ELR (cell line): ENCODE data around the gene USP3.

ENCODE experiments used
- DNase-seq: peaks from one replicate; pipeline ENCODE4 v3.0.0-alpha.2; 2015; ENCODE audit warnings: low read depth

USP3 gene

DNA sequence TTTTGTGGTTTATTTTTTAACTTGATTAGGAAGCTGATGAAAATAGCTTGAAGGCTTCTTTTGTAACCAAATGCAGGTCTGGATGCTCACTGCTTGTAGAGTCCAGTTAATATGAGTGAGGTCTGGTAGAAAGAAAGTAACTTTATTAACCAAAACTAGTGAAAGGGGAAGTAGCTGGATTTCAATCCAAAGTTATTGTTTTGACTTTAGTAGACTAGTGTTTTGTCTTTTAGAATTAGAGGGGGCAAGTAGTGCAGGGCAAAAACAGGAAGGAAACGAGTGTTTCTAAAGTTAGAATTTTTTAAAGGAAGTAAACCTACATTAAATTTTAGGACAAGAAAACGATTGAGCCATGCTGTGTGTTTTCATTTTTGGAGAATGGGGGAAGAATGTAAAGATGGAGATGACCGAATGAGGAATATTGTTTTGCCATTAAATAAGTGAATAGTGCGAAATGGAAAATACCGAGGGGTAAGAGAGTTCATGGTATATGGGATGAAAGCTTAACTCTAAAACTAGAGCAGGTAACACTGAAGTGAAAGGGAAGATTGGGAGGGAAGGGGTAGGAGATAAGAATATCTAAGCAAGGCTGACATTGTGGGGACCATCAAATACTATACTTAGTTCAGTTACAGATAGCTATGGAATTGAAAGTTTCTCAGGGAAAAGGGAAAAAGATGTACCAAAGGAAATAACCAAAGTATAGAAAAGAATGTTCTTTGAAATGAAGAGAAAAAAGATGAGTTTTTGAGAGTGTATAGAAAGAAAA, 40.0 kb downstream of the USP3 start:
- DNase-seq: no peak

DNA sequence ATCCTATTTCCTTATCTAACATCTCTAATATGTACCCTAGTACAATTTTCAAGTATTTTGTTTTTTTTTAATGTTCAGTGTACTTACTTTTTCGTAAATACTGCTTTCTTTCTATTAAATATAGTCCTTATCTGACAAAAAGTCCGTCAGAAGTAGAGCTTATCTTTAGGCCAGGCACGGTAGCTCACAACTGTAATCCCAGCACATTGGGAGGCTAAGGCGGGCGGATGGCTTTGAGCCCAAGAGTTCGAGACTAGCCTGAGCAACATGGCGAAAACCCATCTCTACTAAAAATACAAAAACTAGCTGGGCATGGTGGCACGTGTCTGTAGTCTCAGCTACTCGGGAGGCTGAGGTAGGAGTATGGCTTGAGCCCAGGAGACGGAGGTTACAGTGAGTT, 41.1 kb downstream of the USP3 start:
- DNase-seq: no peak

DNA sequence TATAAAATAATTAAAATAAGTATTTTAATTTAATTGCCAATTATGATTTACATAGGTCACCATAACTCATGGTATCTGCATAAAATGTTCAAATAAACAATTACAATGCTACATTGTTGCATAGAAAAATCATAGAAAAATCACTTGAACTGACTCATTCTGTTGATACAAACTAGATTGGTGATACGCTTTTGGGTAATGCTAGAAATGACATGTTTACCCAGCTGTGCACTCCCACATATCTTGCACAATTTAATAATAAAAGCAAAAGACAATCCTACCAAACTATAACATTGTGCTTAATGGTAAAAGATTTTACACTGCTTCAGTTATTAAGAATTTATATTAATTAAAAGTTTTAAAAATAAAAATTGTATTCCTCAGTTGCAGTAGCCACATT, 47.0 kb downstream of the USP3 start:
- peak; percentile 53 for DNase-seq

DNA sequence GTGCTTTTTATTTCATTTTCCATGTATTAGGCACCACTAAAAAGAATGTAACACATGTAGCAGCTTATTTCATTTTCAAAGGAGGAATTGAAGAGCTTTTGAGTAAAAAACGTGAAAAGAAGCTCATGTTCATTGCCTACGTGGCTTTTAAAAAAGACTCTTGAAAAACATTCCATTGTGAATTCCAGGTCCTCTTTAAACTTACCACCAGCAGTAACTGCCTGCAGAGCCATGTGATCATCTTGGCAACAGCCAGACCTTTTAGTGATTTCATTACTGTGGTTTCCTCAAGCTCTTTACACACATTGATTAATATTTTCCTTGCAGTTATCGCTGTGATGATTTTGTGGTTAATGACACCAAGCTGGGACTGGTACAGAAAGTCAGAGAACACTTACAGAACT, 49.0 kb downstream of the USP3 start:
- DNase-seq: peak; percentile 71

DNA sequence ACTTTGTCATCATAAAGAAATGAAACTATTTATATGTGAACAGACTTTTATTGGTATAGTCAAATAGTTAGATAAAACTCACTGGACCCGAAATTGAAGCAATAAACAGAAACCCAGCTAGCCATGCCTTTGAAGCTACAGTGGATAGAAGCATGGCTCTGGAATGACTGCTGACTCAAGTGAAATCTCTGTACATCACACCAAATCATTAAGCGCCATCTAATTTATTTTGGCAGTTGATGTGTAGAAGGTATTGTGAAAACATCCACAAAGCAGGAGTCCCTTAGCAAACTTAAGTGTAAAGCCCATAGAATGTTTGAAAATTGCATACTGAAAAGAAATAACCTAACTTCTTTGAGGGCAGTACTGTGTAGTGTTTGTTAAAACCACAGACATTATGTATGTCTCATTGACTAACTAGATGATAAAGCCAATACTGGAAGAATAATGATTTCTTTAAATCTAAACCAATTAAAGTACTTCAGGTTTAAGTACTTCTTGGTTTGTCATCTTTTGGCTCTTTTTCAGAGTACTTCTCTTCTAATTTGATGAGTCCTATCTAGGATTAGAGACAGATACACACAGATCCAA, 50.0 kb downstream of the USP3 start:
- no peak for DNase-seq

DNA sequence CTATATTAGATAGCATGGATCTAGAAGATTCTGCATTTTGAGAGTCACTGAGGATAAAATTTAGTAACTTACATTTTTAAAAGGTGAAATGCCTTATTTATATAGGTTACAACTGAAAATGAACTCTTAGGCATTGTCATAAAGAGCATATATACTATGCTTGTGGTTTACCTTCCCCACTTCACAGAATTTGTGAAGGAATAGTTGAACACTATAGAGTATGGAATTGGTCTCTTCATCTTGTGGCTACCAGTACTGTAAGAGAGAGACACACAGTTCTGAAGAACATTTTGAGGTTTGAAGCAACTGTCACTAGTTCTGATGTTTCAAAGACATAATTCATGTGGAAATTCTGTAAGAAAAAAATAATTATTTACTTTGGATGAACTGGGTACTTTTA, 51.1 kb downstream of the USP3 start:
- DNase-seq: no peak

DNA sequence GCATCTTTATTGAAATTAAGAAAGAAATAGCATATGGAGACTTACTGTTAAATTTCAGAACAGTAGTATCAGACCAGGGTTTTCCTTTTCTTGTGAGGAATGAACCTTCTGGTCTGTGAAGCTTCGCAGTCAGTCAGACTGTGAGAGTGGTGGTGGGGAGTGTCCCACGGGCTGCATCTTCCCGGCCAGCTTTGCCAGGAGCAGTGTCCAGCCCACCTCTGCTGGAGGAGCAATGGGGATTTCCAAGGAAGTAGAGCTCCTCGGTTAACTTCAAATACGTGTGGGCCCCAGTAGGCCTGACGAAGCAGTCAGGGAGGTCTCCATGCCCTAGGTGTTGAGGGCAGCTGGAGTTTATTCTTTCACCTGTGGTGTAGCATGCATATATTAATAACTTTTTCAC, 51.9 kb downstream of the USP3 start:
- DNase-seq: no peak

DNA sequence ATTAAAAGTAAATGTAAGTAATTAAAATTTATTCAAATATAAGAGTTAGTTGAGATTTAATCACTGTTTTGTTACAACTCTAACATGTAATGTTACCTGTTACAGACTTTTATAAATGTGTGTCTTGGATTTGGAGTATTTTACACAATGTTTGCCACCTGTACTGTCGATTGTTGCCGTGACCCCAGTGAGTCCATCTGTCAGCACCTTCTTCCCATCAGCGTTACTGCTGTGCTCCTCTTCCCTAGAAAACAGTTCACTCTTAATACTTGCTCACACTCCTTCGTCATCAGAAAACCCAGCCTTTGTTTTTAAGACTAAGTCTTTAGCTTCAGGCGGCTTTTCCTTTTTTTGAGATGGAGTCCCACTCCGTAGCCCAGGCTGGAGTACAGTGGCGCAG, 52.3 kb downstream of the USP3 start:
- no peak for DNase-seq

DNA sequence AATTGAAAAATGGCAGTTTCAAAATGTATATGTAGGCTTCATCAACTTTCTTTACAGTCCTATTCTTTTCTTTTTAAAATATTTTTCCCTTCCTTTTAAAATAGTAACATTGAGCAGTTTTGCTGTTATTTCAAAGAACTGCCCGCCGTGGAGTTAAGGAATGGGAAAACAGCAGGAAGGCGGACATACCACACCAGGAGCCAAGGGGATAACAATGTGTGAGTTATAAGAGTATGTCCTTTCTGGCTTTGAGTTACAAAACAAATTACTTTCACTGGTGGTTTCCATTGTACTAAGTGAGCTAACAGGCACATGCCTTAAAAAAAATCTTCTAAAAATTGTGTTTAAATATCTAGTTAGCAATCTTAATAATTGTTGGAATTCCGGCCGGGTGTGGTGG, 55.4 kb downstream of the USP3 start:
- DNase-seq: no peak

DNA sequence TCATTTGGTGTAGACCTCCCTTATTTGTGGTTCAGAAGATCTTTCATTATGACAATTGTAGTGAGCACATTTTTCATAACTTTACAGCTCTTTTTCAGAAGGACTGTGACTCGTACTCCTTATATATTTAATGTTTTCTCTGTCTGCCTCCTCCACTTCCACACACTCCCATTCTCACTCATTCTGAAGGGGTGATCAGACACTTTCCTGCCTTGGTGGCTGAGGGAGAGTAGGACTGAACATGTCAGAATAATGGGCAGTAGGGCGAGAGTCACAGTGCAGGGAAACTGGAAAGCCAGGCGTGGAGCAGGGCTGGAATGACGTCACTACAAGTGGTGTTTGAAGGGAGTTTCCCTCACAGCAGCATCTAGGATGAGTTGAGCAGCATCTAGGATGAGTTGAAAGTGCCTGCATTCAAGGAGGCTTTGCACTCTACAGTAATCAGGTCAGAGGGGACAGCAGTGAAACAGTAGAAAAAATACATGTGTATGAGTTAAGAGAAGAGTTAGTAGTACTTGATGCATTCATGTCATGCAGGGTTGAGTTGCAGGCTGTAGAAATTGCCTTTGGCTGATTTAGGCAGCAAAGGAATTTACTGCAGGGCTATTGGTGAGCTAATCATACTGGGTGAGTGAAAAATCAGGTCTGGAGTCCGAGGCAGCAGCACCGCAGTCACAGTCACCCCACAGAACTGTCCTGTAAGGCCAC, 56.5 kb downstream of the USP3 start:
- no peak for DNase-seq

DNA sequence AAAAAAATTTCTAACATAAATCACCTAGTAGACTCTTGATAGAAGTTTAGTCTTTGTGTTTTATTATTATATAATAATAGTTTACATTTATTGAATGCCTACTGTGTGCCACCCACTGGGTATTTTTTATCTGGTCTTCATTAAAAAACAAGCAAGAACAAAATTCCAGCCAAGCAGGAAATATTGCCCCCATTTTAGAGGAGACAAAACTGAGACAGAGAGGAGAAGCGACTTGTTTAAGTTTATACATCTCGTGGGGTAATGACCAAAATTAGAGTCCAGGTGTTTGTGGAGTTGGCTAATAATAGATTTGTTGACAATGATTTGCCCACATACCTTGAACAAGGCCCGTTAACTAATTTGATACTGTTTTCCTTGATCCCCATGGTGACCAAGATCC, 59.7 kb downstream of the USP3 start:
- DNase-seq: no peak

DNA sequence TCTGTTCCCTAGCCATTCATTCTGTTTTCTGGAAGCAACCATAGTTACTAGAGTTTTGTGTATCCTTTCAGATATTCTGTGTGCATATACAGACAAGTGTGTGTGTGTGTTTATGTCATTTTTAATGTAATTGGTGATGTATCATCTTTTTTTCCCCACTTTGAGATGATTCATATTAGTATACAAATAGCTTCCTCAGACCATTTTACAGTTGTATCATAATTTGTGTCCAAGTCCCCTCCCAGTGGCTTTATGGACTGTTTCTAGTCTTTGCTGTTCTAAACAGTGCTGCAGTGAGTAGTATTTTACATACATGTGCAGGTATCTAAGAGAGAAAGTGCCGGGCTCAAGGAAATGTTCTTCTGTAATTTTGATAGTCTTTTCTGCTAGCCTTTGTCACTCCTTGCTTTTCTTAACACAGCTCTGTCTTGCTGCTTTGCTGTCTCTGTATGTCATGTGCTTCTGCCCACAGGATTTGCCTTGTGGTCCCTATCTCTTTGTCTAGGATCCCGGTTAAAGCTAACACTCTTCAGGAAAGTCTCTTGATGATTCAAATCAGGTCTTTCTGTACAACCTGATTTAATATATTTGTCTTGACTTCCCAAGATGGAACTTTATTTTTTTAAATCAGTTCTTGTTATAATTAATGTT, 61.3 kb downstream of the USP3 start:
- peak; percentile 45 for DNase-seq

DNA sequence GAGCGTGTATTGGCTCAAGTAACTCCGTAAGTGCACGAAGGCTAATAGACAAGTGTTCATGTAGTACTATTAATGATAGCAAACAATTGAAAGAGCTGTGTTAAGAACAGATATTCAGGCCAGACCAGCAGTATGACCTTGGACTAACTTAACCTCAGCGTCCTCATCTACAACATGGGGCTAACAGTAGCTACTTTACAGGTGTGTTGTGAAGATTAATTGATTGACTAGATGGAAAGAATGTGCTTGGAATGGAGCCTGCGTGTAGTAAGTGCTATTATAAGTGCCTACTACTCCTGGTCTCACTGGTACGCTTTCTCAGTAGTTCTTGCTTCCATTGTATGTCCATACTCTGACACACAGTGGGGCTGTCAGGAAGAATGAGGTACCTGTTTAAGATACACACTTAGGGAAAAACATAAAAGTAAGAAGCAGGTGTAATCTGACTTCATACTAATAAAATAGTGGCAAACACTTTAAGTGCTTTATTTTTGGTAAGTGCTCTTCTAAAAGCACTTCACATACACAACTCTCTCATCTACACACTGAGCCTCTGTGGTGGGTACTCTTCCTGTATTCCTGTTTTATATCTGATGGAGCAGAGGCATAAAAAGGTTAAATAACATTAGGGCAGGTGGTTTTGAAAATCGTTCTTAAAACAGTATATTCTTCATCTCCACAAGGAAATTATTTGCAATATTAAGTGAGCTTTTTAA, 68.5 kb downstream of the USP3 start:
- no peak for DNase-seq

DNA sequence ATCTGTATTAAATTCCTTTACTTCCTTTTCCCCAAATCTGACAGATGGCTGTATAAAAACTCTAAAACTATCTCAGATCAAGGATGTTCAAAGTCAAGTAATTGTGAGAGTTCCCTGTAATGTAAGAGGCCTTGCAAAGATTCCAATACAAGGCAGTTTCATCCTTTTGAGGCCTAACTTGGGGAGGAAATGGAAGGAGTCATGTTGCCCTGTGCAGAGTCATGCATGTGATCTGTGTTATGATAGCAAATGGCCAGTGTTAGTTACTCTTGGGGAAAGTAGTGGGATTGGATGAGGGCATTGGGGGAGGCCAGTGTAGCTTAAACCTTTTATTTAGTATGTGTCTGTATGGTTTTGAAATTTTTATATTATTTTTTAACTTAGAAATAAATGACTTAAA, 69.1 kb downstream of the USP3 start:
- DNase-seq: no peak

DNA sequence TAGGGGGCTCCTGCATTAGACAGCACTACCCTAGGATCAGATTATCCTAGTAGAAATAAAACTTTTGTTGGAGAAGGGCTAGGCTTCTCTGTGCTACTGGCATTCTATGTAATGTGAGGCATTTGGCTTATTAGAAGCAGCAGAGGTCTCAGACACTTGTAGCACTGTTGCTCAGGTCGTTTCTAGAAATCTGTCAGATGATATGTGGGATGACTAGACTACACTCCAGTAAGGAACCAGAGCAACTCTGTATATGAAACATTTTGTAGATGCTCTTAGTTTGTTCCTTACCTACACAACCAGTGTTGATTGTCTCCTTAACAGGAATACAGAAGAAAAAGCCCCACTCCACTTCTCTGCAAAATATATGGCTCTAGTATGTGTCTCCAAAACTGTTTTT, 70.9 kb downstream of the USP3 start:
- no peak for DNase-seq

DNA sequence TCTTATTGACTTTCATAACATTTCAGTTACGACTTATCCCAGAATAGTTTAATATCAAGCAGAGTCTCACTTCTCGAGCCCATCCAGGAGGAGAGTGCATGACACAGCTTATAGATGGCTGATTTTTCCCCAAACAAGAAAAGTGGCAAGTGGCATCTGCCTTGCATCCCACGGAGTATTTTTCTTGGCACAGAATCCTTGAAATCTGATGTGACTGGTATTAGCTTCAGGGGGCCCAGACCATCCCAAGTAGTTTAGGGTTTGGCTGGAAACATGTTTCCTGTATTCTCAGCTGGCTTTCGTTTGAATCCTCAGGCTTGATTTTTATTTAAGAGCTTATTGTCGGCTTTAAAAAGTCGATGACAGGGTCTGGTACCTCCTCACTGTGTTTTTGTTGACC, 72.0 kb downstream of the USP3 start:
- no peak for DNase-seq

DNA sequence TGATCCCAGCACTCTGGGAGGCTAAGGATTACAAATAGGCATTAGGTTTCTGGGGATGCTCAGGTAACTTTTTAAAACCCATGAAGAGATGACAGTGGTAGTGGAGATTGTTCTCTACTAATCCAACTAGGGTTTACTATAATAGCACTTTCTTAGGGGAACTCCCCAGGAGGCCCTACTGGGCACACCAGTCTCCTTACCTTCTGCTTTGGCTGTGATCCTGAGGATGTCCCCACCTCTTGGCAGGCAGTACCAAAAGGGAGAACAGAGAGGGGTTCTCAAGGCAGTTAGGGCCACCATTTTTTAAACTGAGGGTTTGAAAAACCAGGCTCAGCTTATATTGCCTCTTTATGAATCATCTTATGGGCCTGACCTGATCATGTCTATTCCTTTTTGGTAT, 77.8 kb downstream of the USP3 start:
- DNase-seq: no peak

DNA sequence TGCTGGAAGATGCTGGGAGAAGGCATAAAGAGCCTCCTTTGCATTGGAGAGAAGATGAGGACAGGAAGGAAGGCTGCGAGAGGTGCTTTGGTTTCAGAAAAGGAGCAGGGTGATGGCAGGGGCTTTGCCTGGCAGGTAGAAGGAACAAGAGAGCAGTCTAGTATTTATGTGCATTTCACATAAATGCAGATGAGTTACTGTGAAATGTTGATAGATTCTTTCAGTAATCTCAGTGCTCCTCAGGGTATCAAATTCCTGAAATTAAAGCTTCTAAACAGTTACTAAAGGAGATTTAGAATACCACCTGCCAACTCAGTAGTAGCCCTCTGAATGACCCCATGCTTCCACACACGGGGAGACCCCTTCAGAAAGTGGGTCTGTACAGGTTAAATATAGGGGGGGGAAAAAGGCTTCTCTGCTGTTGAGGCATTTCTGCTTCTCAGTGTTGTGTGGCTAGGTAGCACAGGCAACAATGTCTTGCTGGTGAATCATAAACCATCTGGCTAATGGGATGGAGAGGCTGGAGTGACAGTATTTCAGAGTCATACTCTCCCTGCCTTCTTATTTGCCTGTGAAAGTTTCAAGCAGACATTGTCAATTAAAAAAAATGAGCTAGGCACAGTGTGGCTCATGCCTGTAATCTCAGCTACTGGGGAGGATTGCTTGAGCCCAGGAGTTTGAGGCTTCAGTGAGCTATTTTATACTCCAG, 78.5 kb downstream of the USP3 start:
- peak; percentile 88 for DNase-seq

DNA sequence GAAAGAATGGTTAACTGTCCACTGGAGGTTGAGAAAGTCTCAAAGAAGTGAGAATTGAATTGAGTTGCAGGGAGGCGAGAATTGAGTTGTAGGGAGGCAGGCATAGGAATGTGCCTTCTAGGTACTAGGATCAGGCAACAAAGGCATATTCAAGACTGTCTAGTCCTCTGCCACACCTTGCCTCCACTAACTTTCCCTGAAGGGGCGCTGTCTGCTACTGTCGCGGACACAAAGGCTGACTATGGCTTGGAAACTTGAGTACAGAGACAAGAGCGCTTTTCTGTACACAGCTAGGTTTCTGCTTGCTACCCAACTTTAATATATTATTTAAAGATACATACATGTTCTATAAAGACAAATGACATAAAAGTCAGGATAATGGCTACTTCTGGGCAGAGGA, 82.4 kb downstream of the USP3 start:
- no peak for DNase-seq

DNA sequence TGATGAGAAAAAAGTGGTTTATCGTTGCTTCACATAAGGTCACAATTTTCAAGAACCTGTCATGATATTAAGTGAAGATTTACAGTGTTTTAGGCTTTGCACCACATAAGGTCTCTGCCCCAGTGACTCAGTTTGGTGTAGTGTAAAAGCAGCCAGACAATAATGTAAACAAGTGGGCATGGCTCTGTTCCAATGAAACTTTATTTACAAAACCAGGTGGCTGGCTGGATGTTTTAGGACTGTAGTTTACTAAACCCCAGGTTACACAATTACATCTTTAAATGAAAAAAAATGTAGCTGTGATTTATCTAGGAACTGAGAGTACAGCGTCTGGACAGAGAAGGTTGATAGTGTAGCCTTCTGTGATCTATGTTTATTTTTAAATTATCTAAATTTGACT, 83.1 kb downstream of the USP3 start:
- peak; percentile 73 for DNase-seq

DNA sequence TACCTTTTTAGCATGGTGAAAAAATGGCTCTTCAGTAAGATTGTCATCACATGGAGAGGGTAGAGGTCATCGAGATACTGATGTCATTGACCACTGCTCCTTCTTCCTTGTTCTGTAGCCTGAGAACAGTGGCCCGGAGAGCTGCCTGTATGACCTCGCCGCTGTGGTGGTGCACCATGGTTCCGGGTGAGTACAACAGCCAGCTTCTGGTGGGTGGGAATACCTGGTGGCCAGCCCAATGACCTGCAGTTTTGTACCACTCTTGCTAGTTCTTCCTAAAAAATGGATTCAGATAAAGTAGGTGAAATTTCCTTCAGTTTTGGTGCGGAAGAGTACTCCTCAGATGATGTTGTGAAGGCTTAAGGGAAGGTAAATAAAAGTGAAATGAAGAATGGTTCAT, 84.4 kb downstream of the USP3 start:
- DNase-seq: no peak
